Liver (tissue), 9 donors: ENCODE results near the gene MYRF. TPM values are rescaled to one million over a fixed set of nuclear protein-coding genes. Genes with fewer than 3 reads are reported as not detected.

ENCODE experiments used
- DNase-seq: peaks from one replicate; pipeline ENCODE4 v3.0.0-alpha.2; 2017; ENCODE audit warnings: low spot score
- H3K27ac ChIP-seq, 2 donors: one replicate each; pipeline ENCODE4 v1.7.0; 2013; ENCODE audit warnings: inconsistent platforms in 2 of 2, low read length in 2 of 2, control low read depth in 1 of 2, low read depth in 1 of 2, mild to moderate bottlenecking in 1 of 2
- H3K27me3 ChIP-seq, 4 donors: one replicate each; pipeline versions ENCODE4 v1.6.1 to v1.7.0; 2013; ENCODE audit warnings: low read length in 3 of 4, inconsistent platforms in 1 of 4, mild to moderate bottlenecking in 1 of 4, moderate library complexity in 1 of 4; ENCODE audit not compliant: control insufficient read depth in 4 of 4, insufficient read depth in 4 of 4
- H3K36me3 ChIP-seq, 4 donors: one replicate each; pipeline versions ENCODE4 v1.6.1 to v1.7.0; 2013; ENCODE audit warnings: low read length in 3 of 4, mild to moderate bottlenecking in 3 of 4, low read depth in 1 of 4, moderate library complexity in 1 of 4; ENCODE audit not compliant: control insufficient read depth in 4 of 4, insufficient read depth in 3 of 4
- H3K4me1 ChIP-seq, 4 donors: one replicate each; pipeline versions ENCODE4 v1.6.1 to v1.7.0; 2013; ENCODE audit warnings: low read length in 3 of 4, mild to moderate bottlenecking in 3 of 4, moderate library complexity in 1 of 4; ENCODE audit not compliant: control insufficient read depth in 4 of 4, insufficient read depth in 4 of 4
- H3K4me3 ChIP-seq, 3 donors: one replicate each; pipeline versions ENCODE4 v1.6.1 to v1.7.0; 2013; ENCODE audit warnings: low read length in 3 of 3, control low read depth in 1 of 3, low read depth in 1 of 3, mild to moderate bottlenecking in 1 of 3
- H3K9ac ChIP-seq, 2 donors: one replicate each; pipeline ENCODE4 v1.7.0; 2013; ENCODE audit warnings: low read length in 2 of 2, mild to moderate bottlenecking in 2 of 2, moderate library complexity in 2 of 2, control low read depth in 1 of 2, low read depth in 1 of 2
- H3K9me3 ChIP-seq, 4 donors: one replicate each; pipeline versions ENCODE4 v1.6.1 to v1.7.0; 2013; ENCODE audit warnings: low read length in 3 of 4; ENCODE audit not compliant: control insufficient read depth in 4 of 4
- CTCF ChIP-seq: fragments of 150-350 bp; IDR thresholded peaks from 2 replicates; pipeline ENCODE4 v1.5.1; 2017; ENCODE audit warnings: improper control_type of control experiment, low read depth, low read length; ENCODE audit not compliant: missing input control
- EGR1 ChIP-seq, 2 donors: IDR thresholded peaks; 2 replicates each; pipeline ENCODE4 v1.6.1; 2016 to 2018; ENCODE audit warnings: antibody characterized with exemption in 2 of 2, low read depth in 2 of 2
- FOXA1 ChIP-seq: IDR thresholded peaks from 2 replicates; pipeline ENCODE4 v1.6.1; 2016; ENCODE audit warnings: antibody characterized with exemption
- HNF4A ChIP-seq, 2 donors: conservative IDR thresholded peaks; 2 replicates each; pipeline ENCODE4 v1.6.1; 2016; ENCODE audit warnings: antibody characterized with exemption in 2 of 2, mild to moderate bottlenecking in 2 of 2
- JUND ChIP-seq, 2 donors: IDR thresholded peaks; 2 replicates each; pipeline ENCODE4 v1.6.1; 2016; ENCODE audit warnings: antibody characterized with exemption in 2 of 2
- NR2F2 ChIP-seq: IDR thresholded peaks from 2 replicates; pipeline ENCODE4 v1.6.1; 2016; ENCODE audit warnings: antibody characterized with exemption
- REST ChIP-seq: IDR thresholded peaks from 2 replicates; pipeline ENCODE4 v1.6.1; 2016; ENCODE audit warnings: antibody characterized with exemption, mild to moderate bottlenecking
- RXRA ChIP-seq, 2 donors: IDR thresholded peaks; 2 replicates each; pipeline ENCODE4 v1.6.1; 2017 to 2018; ENCODE audit warnings: antibody characterized with exemption in 2 of 2, mild to moderate bottlenecking in 1 of 2
- SP1 ChIP-seq: IDR thresholded peaks from 2 replicates; pipeline ENCODE4 v1.6.1; 2018; ENCODE audit warnings: antibody characterized with exemption, mild to moderate bottlenecking
- YY1 ChIP-seq: IDR thresholded peaks from 2 replicates; pipeline ENCODE4 v1.6.1; 2016; ENCODE audit warnings: antibody characterized with exemption, mild to moderate bottlenecking
- WGBS: extraction: QIAGEN DNeasy Blood & Tissue Kit; methylation state at CpG from one replicate; pipeline ENCODE4 v1.1.7; 2013; 5-methylcytosine and 5-hydroxymethylcytosine counted together
- polyA plus RNA-seq, 2 donors: library from polyadenylated mRNA; stranded (reverse) in 1 of 2; unstranded in 1 of 2; fragments of 200-250 nt in 1 of 2; fragments of >200 nt in 1 of 2; fragmentation: Nextera tagmentation in 1 of 2; extraction: Ambion mirVana in 1 of 2; gene quantifications; one replicate each; pipeline versions ENCODE4 v1.2.1 to v1.2.3, GENCODE V29; 2013 to 2015
- total RNA-seq, 2 donors: library from RNA; depleted of rRNA; stranded (reverse); fragments of >200 nt; gene quantifications; one replicate each; pipeline ENCODE4 v1.2.3, GENCODE V29; 2014
- donor health status: healthy.
- donor health status: healthy.
- donor health status: healthy.
- donor health status: healthy.
- donor health status: healthy.

MYRF gene
- total and polyA plus RNA-seq, 4 donors: 3.5 to 6.5 (median 4.4) TPM

GRCh38 chr11:61763930-61764605 is 11.6 kb downstream of the MYRF start:
- Histone ChIP-seq H3K9me3 (no peaks in the 10 kb centered on the region), H3K4me1 (peaks cover 18 to 43% (median 30%) of the 10 kb centered on the region in 4 donors), H3K27ac (peak overlapping the region; percentile 50 to 98), H3K36me3 (no peaks in the 10 kb centered on the region), H3K9ac (no peak overlapping the region), H3K27me3 (no peaks in the 10 kb centered on the region), H3K4me3 (no peak overlapping the region)
- TF ChIP-seq HNF4A (conservative IDR thresholded peaks at IDR 0.05) (no peak), FOXA1 (no peak), EGR1 (IDR thresholded peaks at IDR 0.05; ENCODE audit: low read depth in 2 of 2) (no peak), JUND (IDR thresholded peaks at IDR 0.05) (no peak), REST (no peak), RXRA (IDR thresholded peaks at IDR 0.05) (no peak), SP1 (no peak)
- 90% methylated on average over 23 of the region's 23 CpGs for WGBS
- no peak for DNase-seq

GRCh38 chr11:61764606-61765260 is 12.3 kb downstream of the MYRF start:
- Histone ChIP-seq H3K9ac (peak overlapping the region in 1 of 2 donors; percentile 19), H3K27me3 (no peaks in the 10 kb centered on the region), H3K27ac (peak overlapping the region; percentile 81 to 98), H3K4me3 (no peak overlapping the region), H3K4me1 (peaks cover 18 to 48% (median 32%) of the 10 kb centered on the region in 4 donors), H3K9me3 (no peaks in the 10 kb centered on the region), H3K36me3 (no peaks in the 10 kb centered on the region)
- no peak for DNase-seq
- WGBS: 64% methylated on average over 22 of the region's 22 CpGs
- TF ChIP-seq YY1 (no peak), FOXA1 (no peak), CTCF (no peak), HNF4A (conservative IDR thresholded peaks at IDR 0.05) (no peak), NR2F2 (no peak)
